Breast epithelium (tissue), 4 donors: ENCODE data around the gene CD79B. TPM values are rescaled to one million over a fixed set of nuclear protein-coding genes. Genes with fewer than 3 reads are reported as not detected.
"Not testable (repeated sequence)": the region's sequence is repeated elsewhere in the genome, so short reads cannot be mapped to it uniquely, and the experiment has no call there.

Source experiments
- DNase-seq, 2 donors: peaks; one replicate each; pipeline ENCODE4 v3.0.0-alpha.2; 2019; ENCODE audit warnings: low spot score in 2 of 2
- H3K27ac ChIP-seq, 2 donors: fragments of 200-600 bp; sonication (generic) in 1 of 2; one replicate each; pipeline ENCODE4 v1.5.1; 2016 to 2019; ENCODE audit warnings: mild to moderate bottlenecking in 1 of 2
- H3K27me3 ChIP-seq, 2 donors: fragments of 200-600 bp; sonication (generic) in 1 of 2; one replicate each; pipeline versions ENCODE4 v1.5.1 to v1.6.0; 2017 to 2019; ENCODE audit warnings: control low read depth in 1 of 2, mild to moderate bottlenecking in 1 of 2
- H3K36me3 ChIP-seq: fragments of 200-600 bp; one replicate; pipeline ENCODE4 v1.5.1; 2019
- H3K4me1 ChIP-seq, 2 donors: fragments of 200-600 bp; sonication (generic); one replicate each; pipeline ENCODE4 v1.5.1; 2016 to 2019; ENCODE audit warnings: control low read depth in 1 of 2
- H3K4me3 ChIP-seq, 3 donors: fragments of 200-600 bp; sonication (generic); 1 replicate in 2 of 3; 2 replicates in 1 of 3; pipeline ENCODE4 v1.5.1; 2016 to 2019; ENCODE audit warnings: mild to moderate bottlenecking in 3 of 3, moderate library complexity in 2 of 3
- H3K9me3 ChIP-seq, 2 donors: fragments of 200-600 bp; sonication (generic) in 1 of 2; one replicate each; pipeline ENCODE4 v1.5.1; 2016 to 2019; ENCODE audit warnings: control low read depth in 1 of 2
- CTCF ChIP-seq, 3 donors: fragments of 450-650 bp; IDR thresholded peaks; one replicate each; pipeline ENCODE4 v1.5.1; 2016 to 2017; ENCODE audit warnings: antibody characterized with exemption in 3 of 3, mild to moderate bottlenecking in 3 of 3, moderate library complexity in 3 of 3
- POLR2A ChIP-seq: fragments of 450-650 bp; IDR thresholded peaks from one replicate; pipeline ENCODE4 v1.6.1; 2016; ENCODE audit warnings: antibody characterized with exemption, mild to moderate bottlenecking, moderate library complexity
- POLR2AphosphoS5 ChIP-seq, 3 donors: sonication (generic); formaldehyde crosslinking; IDR thresholded peaks; one replicate each; pipeline ENCODE4 v1.6.1; 2017; ENCODE audit warnings: antibody characterized with exemption in 3 of 3
- intact Hi-C: fragments of 100-400 bp; cut with DNase I; formaldehyde crosslinking; loops from one replicate; pipeline ENCODE4 v1.15.1; 2023; ENCODE audit warnings: low total_unique reads
- total RNA-seq, 3 donors: library from RNA; depleted of rRNA; stranded (reverse); fragments of >200 nt; gene quantifications; one replicate each; pipeline ENCODE4 v1.1.0, GENCODE V29; 2016

CD79B gene
- total RNA-seq, 3 donors from 2014 or later = 2.2 to 7.9 (median 3.4) TPM

- Histone ChIP-seq H3K27ac (no peak within 1 kb of the TSS), H3K9me3 (no peaks in the 10 kb centered on the region), H3K36me3 (no peaks in the 10 kb centered on the region), H3K4me3 (no peak within 1 kb of the TSS), H3K27me3 (no peaks in the 10 kb centered on the region), H3K4me1 (no peaks in the 10 kb centered on the region)
- no peak for TF ChIP-seq POLR2AphosphoS5 (IDR thresholded peaks at IDR 0.05)
- TF ChIP-seq CTCF (IDR thresholded peaks at IDR 0.05) = peak in 2 of 3 donors; percentile 21 to 30
- no peak for DNase-seq
- intact Hi-C loops = no loop called here
Observed at GRCh38 chr17:63881935-63882601, 50.1 kb downstream of the CD79B start, which contains the start of gene GH2. Gene GH2, minus strand, starts transcription at chr17:63881944. Its CDS starts 143 bp downstream, at chr17:63881801.

- H3K36me3 ChIP-seq, H3K4me1 ChIP-seq, H3K27me3 ChIP-seq, DNase-seq, H3K4me3 ChIP-seq, H3K27ac ChIP-seq, intact Hi-C loops, H3K9me3 ChIP-seq: not testable (repeated sequence)
Observed at GRCh38 chr17:63881337-63881736, 50.8 kb downstream of the CD79B start.

- H3K9me3 ChIP-seq = no peaks in the 10 kb centered on the region
- TF ChIP-seq CTCF (IDR thresholded peaks at IDR 0.05) = no peak
- TF ChIP-seq POLR2A = no peak
- TF ChIP-seq POLR2AphosphoS5 (IDR thresholded peaks at IDR 0.05) = no peak
- intact Hi-C loops = no loop called here
- no peaks in the 10 kb centered on the region for H3K36me3 ChIP-seq
- DNase-seq = no peak
- no peaks in the 10 kb centered on the region for H3K4me1 ChIP-seq
- H3K4me3 ChIP-seq = no peak overlapping the region
- H3K27me3 ChIP-seq = no peaks in the 10 kb centered on the region
- H3K27ac ChIP-seq = no peak overlapping the region
Observed at GRCh38 chr17:63880706-63881105, 51.4 kb downstream of the CD79B start.

Other genes starting within 250 kb of the CD79B start
- 10 to 100 TPM in 1 of 3 donors, 1 to 10 TPM in 2; 6.1 to 10.5 (median 7.2) TPM for gene LIMD2, start 232.2 kb downstream of the CD79B start, total RNA-seq
- gene STRADA, start 190.5 kb downstream of the CD79B start, total RNA-seq = 10 to 100 TPM; 25.9 to 33.8 (median 26.2) TPM
- 10 to 100 TPM; 54.1 to 89.5 (median 81.7) TPM for gene CCDC47, start 158.7 kb downstream of the CD79B start, total RNA-seq
- gene DDX42, start 158.2 kb downstream of the CD79B start, total RNA-seq = 100 to 1,000 TPM; 131 to 139 (median 139) TPM
- gene PSMC5, start 104.9 kb downstream of the CD79B start, total RNA-seq = 100 to 1,000 TPM in 2 of 3 donors, 10 to 100 TPM in 1; 98.3 to 110 (median 104) TPM
- gene FTSJ3, start 104.7 kb downstream of the CD79B start, total RNA-seq = 10 to 100 TPM; 55.4 to 78.7 (median 59.1) TPM
- 100 to 1,000 TPM; 142 to 210 (median 192) TPM for gene SMARCD2, start 89.6 kb downstream of the CD79B start, total RNA-seq
- gene CSH2, start 58.7 kb downstream of the CD79B start, total RNA-seq = not detected
- not detected for gene GH2, start 50.4 kb downstream of the CD79B start, total RNA-seq
- gene CSH1, start 35.8 kb downstream of the CD79B start, total RNA-seq = not detected
- not detected for gene CSHL1, start 21.1 kb downstream of the CD79B start, total RNA-seq
- gene GH1, start 13.5 kb downstream of the CD79B start, total RNA-seq = not detected
- gene SCN4A, start 40.6 kb upstream of the CD79B start, total RNA-seq = 10 to 100 TPM in 2 of 3 donors, 1 to 10 TPM in 1; 1.0 to 16.7 (median 10.2) TPM
- 1 to 10 TPM in 1 of 3 donors, under 1 TPM in 2; 0.15 to 1.3 (median 0.16) TPM for gene PRR29, start 66.0 kb upstream of the CD79B start, total RNA-seq
- gene ICAM2, start 88.3 kb upstream of the CD79B start, total RNA-seq = 100 to 1,000 TPM in 1 of 3 donors, 10 to 100 TPM in 2; 26.1 to 106 (median 32.2) TPM
- gene ERN1, start 197.8 kb upstream of the CD79B start, total RNA-seq = 10 to 100 TPM; 13.1 to 40.8 (median 34.7) TPM